Esophagus muscularis mucosa (tissue), 4 donors: ENCODE data around the gene ACOXL. TPM values are rescaled to one million over a fixed set of nuclear protein-coding genes. Genes with fewer than 3 reads are reported as not detected.
A peak's percentile ranks its signal among the peaks of the same experiment; 100 is the strongest.

Experiments used
- DNase-seq: peaks from one replicate; pipeline ENCODE4 v3.0.0-alpha.2; 2017; ENCODE audit errors: extremely low spot score
- H3K27ac ChIP-seq, 4 donors: fragments of 200-600 bp; sonication (generic); replicated peaks in 1 of 4; 1 replicate in 3 of 4; 2 replicates in 1 of 4; pipeline ENCODE4 v1.5.1; 2016 to 2019; ENCODE audit warnings: mild to moderate bottlenecking in 1 of 4
- H3K27me3 ChIP-seq, 4 donors: fragments of 200-600 bp; sonication (generic); one replicate each; pipeline versions ENCODE4 v1.5.1 to v1.6.0; 2016 to 2019
- H3K36me3 ChIP-seq, 4 donors: fragments of 200-600 bp; sonication (generic); one replicate each; pipeline ENCODE4 v1.5.1; 2016 to 2019
- H3K4me1 ChIP-seq, 4 donors: fragments of 200-600 bp; sonication (generic); one replicate each; pipeline ENCODE4 v1.5.1; 2016 to 2019
- H3K4me3 ChIP-seq, 4 donors: fragments of 200-600 bp; sonication (generic); 1 replicate in 2 of 4; 2 replicates in 2 of 4; pipeline ENCODE4 v1.5.1; 2016 to 2019; ENCODE audit warnings: mild to moderate bottlenecking in 4 of 4, moderate library complexity in 1 of 4
- H3K9me3 ChIP-seq, 4 donors: fragments of 200-600 bp; sonication (generic); 1 replicate in 3 of 4; 2 replicates in 1 of 4; pipeline ENCODE4 v1.5.1; 2016 to 2019
- EP300 ChIP-seq: sonication (generic); formaldehyde crosslinking; IDR thresholded peaks from one replicate; pipeline ENCODE4 v1.6.1; 2017; ENCODE audit warnings: antibody characterized with exemption
- POLR2A ChIP-seq: fragments of 450-650 bp; IDR thresholded peaks from one replicate; pipeline ENCODE4 v1.6.1; 2017; ENCODE audit warnings: antibody characterized with exemption, moderate library complexity, mild to moderate bottlenecking, low read depth
- POLR2AphosphoS5 ChIP-seq, 2 donors: sonication (generic); formaldehyde crosslinking; IDR thresholded peaks; one replicate each; pipeline ENCODE4 v1.6.1; 2017; ENCODE audit warnings: antibody characterized with exemption in 2 of 2
- WGBS: methylation state at CpG from one replicate; pipeline ENCODE4 v1.1.5; 2018; 5-methylcytosine and 5-hydroxymethylcytosine counted together
- intact Hi-C: fragments of 100-400 bp; cut with DNase I; formaldehyde crosslinking; loops from one replicate; pipeline ENCODE4 v1.15.1; 2023
- total RNA-seq, 4 donors: library from RNA; depleted of rRNA; stranded (reverse); fragments of >200 nt; gene quantifications; one replicate each; pipeline versions ENCODE4 v1.1.0 to v1.2.1, GENCODE V29; 2016
- TF ChIP-seq, protein P1 (sequence below), 3 experiments: fragments of 200-600 bp in 2 of 3; fragments of 450-650 bp in 1 of 3; sonication (generic) in 2 of 3; IDR thresholded peaks; one replicate each; pipeline ENCODE4 v1.5.1; 2017 to 2019; ENCODE audit warnings: antibody characterized with exemption in 3 of 3, mild to moderate bottlenecking in 2 of 3, moderate library complexity in 1 of 3

The ACOXL gene
- total RNA-seq, 4 donors from 2014 or later: not detected

DNA sequence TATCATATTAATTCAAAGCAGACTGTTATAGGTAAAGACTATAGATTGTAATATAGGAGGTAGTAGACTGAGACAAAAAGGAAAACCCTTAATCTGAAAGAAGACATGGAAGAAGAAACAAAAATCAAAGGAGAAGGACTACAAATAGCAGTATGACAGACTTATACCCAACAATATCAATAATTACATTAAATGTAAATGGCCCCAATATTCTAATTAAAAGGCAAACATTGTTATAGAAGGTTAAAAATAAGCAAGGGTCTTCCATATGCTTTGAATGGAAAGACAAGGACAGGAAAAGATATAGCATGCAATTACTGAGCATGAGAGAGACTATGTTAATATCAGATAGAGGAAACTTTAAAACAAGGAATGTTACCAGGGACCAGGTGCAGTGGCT, 278.8 kb downstream of the ACOXL start:
- peaks cover 0 to 23% (median 15%) of the 10 kb centered on the region in 4 donors for H3K9me3 ChIP-seq
- intact Hi-C loops: no loop called here
- no peaks in the 10 kb centered on the region for H3K27me3 ChIP-seq
- no peak overlapping the region for H3K27ac ChIP-seq
- H3K4me3 ChIP-seq: no peak overlapping the region
- TF ChIP-seq POLR2A (no peak), EP300 (no peak), POLR2AphosphoS5 (IDR thresholded peaks at IDR 0.05) (no peak)
- TF ChIP-seq, protein P1, sequence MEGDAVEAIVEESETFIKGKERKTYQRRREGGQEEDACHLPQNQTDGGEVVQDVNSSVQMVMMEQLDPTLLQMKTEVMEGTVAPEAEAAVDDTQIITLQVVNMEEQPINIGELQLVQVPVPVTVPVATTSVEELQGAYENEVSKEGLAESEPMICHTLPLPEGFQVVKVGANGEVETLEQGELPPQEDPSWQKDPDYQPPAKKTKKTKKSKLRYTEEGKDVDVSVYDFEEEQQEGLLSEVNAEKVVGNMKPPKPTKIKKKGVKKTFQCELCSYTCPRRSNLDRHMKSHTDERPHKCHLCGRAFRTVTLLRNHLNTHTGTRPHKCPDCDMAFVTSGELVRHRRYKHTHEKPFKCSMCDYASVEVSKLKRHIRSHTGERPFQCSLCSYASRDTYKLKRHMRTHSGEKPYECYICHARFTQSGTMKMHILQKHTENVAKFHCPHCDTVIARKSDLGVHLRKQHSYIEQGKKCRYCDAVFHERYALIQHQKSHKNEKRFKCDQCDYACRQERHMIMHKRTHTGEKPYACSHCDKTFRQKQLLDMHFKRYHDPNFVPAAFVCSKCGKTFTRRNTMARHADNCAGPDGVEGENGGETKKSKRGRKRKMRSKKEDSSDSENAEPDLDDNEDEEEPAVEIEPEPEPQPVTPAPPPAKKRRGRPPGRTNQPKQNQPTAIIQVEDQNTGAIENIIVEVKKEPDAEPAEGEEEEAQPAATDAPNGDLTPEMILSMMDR (IDR thresholded peaks at IDR 0.05): no peak
- H3K36me3 ChIP-seq: no peaks in the 10 kb centered on the region
- no peak for DNase-seq
- no peaks in the 10 kb centered on the region for H3K4me1 ChIP-seq

DNA sequence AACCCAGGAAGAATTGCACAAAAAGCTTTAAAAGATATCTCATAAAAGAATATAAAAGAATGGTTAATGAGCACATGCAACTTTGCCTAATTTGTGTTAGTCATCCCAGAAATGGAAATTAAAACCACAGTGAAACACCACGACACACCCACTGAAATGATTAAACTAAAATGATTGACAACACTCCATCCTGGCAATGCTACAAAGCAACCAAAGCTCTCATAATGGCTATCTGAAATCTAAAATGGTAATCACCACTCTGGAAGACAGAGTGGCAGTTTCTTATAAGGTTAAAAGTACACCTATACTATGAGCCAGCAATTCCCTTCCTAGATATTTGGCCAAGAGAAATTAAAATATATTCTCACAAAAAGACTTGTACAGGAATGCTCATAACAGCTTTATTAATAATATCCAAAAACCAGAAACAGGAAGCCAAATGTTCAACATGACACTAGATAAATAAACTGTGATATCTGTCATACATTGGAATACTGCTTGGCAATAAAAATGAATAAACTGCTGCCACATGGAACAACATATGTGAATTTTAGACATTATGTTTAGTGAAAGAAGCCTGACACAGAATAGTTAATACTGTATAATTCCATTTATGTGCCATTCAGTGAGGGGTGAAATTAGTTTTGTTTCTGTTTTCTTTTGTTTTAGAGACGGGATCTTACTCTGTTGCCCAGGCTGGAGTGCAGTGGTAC, 283.1 kb downstream of the ACOXL start:
- no peak for TF ChIP-seq POLR2A
- intact Hi-C loops: no loop called here
- peaks cover 0 to 23% (median 15%) of the 10 kb centered on the region in 4 donors for H3K9me3 ChIP-seq
- H3K4me3 ChIP-seq: no peak overlapping the region
- DNase-seq: no peak
- H3K27me3 ChIP-seq: no peaks in the 10 kb centered on the region
- 71% methylated on average over 2 of the region's 2 CpGs for WGBS
- H3K4me1 ChIP-seq: no peaks in the 10 kb centered on the region
- no peak overlapping the region for H3K27ac ChIP-seq
- H3K36me3 ChIP-seq: no peaks in the 10 kb centered on the region

DNA sequence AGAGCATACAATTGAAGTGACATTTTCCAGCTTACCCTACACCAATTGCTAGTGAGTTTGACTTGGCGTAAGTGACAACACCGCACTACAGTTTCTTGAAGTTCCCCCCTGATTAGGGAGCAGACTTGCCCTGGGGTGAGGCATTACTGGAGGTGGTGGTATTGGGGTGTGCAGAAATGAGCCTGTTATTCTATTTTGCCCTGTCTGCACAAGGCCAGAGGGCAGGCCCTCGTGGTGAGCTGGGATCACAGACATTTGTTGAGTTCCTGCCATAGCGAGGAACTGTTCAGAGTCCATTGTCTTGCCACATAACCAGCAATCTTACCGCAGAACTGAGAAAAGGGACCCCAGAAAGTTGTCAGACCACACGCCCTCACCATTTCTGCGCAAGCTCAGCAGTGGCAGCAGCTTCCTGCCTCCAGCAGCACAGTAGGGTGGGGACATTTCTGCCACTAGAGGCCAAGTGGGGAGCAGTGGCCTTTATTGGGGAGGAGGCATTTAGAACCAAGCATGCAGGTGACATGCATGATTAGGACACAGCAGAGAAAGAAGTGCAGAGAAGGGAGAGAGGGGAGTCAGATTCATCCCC, 284.8 kb downstream of the ACOXL start:
- H3K27me3 ChIP-seq: no peaks in the 10 kb centered on the region
- intact Hi-C loops: no loop called here
- H3K9me3 ChIP-seq: peaks cover 0 to 14% (median 9%) of the 10 kb centered on the region in 4 donors
- H3K36me3 ChIP-seq: no peaks in the 10 kb centered on the region
- H3K4me3 ChIP-seq: no peak overlapping the region
- WGBS: 89% methylated on average over 3 of the region's 7 CpGs
- H3K4me1 ChIP-seq: no peaks in the 10 kb centered on the region
- peak; percentile 72 for DNase-seq
- TF ChIP-seq POLR2AphosphoS5 (IDR thresholded peaks at IDR 0.05) (no peak), POLR2A (no peak), EP300 (no peak)
- TF ChIP-seq, protein P1 (IDR thresholded peaks at IDR 0.05): no peak
- H3K27ac ChIP-seq: no peak overlapping the region

DNA sequence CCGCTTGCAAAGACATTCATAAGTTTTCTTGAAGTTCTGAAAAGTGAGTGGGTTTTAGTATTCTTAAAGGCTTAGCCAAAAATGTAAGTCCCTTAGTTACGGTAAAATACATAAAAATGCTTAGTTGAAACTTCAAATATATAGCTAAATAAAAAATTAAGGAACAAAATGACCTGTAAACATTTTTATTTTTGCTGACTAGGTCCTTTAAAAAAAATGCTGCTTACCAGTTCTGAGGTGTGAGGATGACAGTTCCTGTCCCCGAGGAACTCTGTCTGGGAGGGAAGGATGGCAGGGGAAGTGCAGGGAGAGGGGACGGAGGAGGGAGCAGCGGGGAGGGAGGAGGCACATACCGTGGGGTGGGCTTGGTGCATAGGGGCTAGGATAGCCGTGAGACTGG, 285.5 kb downstream of the ACOXL start:
- Histone ChIP-seq H3K4me1 (no peaks in the 10 kb centered on the region), H3K4me3 (no peak overlapping the region), H3K27ac (no peak overlapping the region), H3K36me3 (no peaks in the 10 kb centered on the region), H3K27me3 (no peaks in the 10 kb centered on the region), H3K9me3 (peaks cover 0 to 14% (median 5%) of the 10 kb centered on the region in 4 donors)
- TF ChIP-seq POLR2AphosphoS5 (IDR thresholded peaks at IDR 0.05) (no peak), EP300 (no peak), POLR2A (no peak)
- TF ChIP-seq, protein P1 (IDR thresholded peaks at IDR 0.05): no peak
- DNase-seq: no peak
- 83% methylated on average over 7 of the region's 7 CpGs for WGBS
- intact Hi-C loops: no loop called here

DNA sequence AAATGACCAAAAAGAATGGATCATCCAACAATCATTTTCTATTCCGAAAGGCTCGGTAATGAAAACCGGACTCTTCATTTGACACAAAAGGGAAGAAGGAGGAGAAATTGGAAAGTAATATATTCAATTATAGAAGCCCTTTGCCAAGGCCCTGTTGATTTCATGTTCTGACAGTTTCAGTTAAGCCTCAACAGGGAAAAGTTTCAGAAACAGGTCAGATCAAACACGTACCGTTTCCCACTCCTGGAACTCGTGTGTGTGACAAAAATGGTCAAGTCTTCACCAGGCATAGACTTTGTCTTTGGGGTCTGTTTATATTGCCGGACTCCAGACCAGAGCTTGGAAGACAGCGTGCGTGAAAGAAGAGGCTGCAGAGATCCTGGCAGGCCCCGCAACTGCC, 287.0 kb downstream of the ACOXL start:
- Histone ChIP-seq H3K27me3 (no peaks in the 10 kb centered on the region), H3K27ac (no peak overlapping the region), H3K36me3 (no peaks in the 10 kb centered on the region), H3K4me3 (no peak overlapping the region), H3K9me3 (peaks cover 0 to 4% (median 1%) of the 10 kb centered on the region in 4 donors), H3K4me1 (no peaks in the 10 kb centered on the region)
- TF ChIP-seq POLR2A (no peak), EP300 (no peak), POLR2AphosphoS5 (IDR thresholded peaks at IDR 0.05) (no peak)
- TF ChIP-seq, protein P1 (IDR thresholded peaks at IDR 0.05): no peak
- intact Hi-C loops: no loop called here
- 83% methylated on average over 10 of the region's 10 CpGs for WGBS
- DNase-seq: no peak
